Activated naive CD4-positive, alpha-beta T cell treated with anti-CD3 and anti-CD28 coated beads for 36 hours (primary cell): ENCODE measurements around the gene PTTG1IP. TPM values are rescaled to one million over a fixed set of nuclear protein-coding genes. Genes with fewer than 3 reads are reported as not detected.

ENCODE experiments used
- CTCF ChIA-PET: fragments of 350-600 bp; sonication (Branson Sonifier 250); formaldehyde crosslinking; loops from one replicate; lab custom pipeline; 2021; ENCODE audit warnings: antibody characterized with exemption; lab: Charles Lee
- DNase-seq: peaks from one replicate; pipeline ENCODE4 v3.0.0-alpha.2; 2020
- H3K27ac Mint-ChIP-seq: one replicate; pipeline ENCODE4 v1.8.0; 2021; ENCODE audit warnings: mild to moderate bottlenecking, mixed read lengths
- H3K27me3 Mint-ChIP-seq: one replicate; pipeline ENCODE4 v1.8.0; 2021; ENCODE audit warnings: low read depth, mixed read lengths
- H3K36me3 Mint-ChIP-seq: one replicate; pipeline ENCODE4 v1.8.0; 2021; ENCODE audit warnings: low read depth, mixed read lengths
- H3K4me1 Mint-ChIP-seq: one replicate; pipeline ENCODE4 v1.8.0; 2021; ENCODE audit warnings: low read depth, mixed read lengths
- H3K4me3 Mint-ChIP-seq: one replicate; pipeline ENCODE4 v1.8.0; 2021; ENCODE audit warnings: mild to moderate bottlenecking, moderate library complexity, mixed read lengths
- H3K9me3 Mint-ChIP-seq: one replicate; pipeline ENCODE4 v1.8.0; 2021; ENCODE audit warnings: mixed read lengths
- intact Hi-C: fragments of 100-400 bp; cut with micrococcal nuclease; formaldehyde crosslinking; loops from one replicate; pipeline ENCODE4 v1.15.1; 2023
- total RNA-seq, 2 experiments: library from RNA; stranded (reverse); gene quantifications; one replicate each; pipeline ENCODE4 v1.2.3, GENCODE V29; 2021

Gene PTTG1IP
- total RNA-seq, 2 experiments from 2014 or later, result 37.6 to 38.5 TPM

DNA sequence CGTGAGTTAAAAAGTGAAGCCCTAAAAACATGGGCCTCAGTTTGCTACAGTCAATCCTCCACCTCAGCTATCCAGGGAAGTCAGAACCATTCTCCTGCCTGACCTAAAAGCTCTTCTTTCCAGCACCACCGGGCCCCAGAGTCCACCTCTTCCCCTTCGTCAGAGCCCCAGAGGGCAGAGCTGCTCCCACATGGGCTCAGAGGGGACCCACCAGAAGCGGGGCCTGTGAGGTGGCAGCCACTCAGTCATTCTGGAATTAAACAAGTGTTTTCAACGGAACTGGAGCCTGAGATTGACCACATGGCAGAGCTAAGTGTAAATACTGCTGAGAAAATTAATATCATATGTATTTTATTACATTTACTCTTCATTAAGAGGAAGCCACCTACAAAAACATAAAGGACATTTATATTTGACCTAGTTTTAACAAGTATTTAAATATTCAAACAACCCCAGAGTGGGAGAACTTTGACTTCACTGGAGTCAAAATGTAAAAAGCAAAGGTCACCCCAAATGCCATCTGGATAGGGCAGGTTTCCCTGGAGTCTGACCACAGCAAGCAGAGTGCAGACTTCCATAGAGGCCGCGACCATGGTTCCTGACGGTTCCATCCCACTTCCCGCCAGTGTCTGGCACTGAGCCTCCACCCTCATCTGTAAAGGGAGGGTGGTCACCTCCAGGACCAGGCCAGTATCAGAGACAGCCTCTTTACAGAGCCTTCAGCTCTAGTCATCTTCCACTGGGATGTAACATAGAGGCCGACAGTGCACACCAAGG, 57.5 kb downstream of the PTTG1IP start:
- Mint-ChIP-seq H3K4me1 (peaks cover 19% of the 10 kb centered on the region), H3K4me3 (peak overlapping the region; percentile 69), H3K27ac (no peak overlapping the region), H3K36me3 (peaks cover 3% of the 10 kb centered on the region), H3K27me3 (no peaks in the 10 kb centered on the region), H3K9me3 (peaks cover 4% of the 10 kb centered on the region)
- DNase-seq, result no peak
- intact Hi-C loops, result loop anchor here (2.0 to 5.0 kb wide), 4 partner anchors 31 to 1506 kb away; partner anchors contain the start of genes C21orf58 and PCNT
- CTCF ChIA-PET, result interaction anchor here (0.7 kb wide), 1 partner anchor 14 kb away, joined by 3 read pairs; the partner anchor contains the start of gene UBE2G2

- no peak overlapping the region for H3K27ac Mint-ChIP-seq
- H3K36me3 Mint-ChIP-seq, result peaks cover 6% of the 10 kb centered on the region
- CTCF ChIA-PET, result interaction anchor here (1.7 kb wide), 1 partner anchor 14 kb away, joined by 4 read pairs; the partner anchor contains the start of gene UBE2G2
- H3K27me3 Mint-ChIP-seq, result no peaks in the 10 kb centered on the region
- no peak overlapping the region for H3K4me3 Mint-ChIP-seq
- intact Hi-C loops, result loop anchor here (5.0 kb wide), 2 partner anchors 262 to 1507 kb away; partner anchors contain the start of genes C21orf58 and PCNT
- peaks cover 3% of the 10 kb centered on the region for H3K9me3 Mint-ChIP-seq
- H3K4me1 Mint-ChIP-seq, result peaks cover 22% of the 10 kb centered on the region
- no peak for DNase-seq
These were observed 58.3 kb downstream of the PTTG1IP start for GRCh38 chr21:44815225-44815624.

GRCh38 chr21:44814498-44815023, 58.9 kb downstream of the PTTG1IP start:
- peaks cover 9% of the 10 kb centered on the region for H3K36me3 Mint-ChIP-seq

GRCh38 chr21:44813727-44814126, 59.8 kb downstream of the PTTG1IP start:
- Mint-ChIP-seq H3K27ac (no peak overlapping the region), H3K9me3 (no peaks in the 10 kb centered on the region), H3K4me3 (no peak overlapping the region), H3K27me3 (no peaks in the 10 kb centered on the region), H3K4me1 (peaks cover 27% of the 10 kb centered on the region), H3K36me3 (peaks cover 12% of the 10 kb centered on the region)
- DNase-seq, result no peak
- CTCF ChIA-PET, result interaction anchor here (1.7 kb wide), 1 partner anchor 13 kb away, joined by 4 read pairs; the partner anchor contains the start of gene UBE2G2
- intact Hi-C loops, result no loop called here

More at GRCh38 chr21:44814498-44815023, 58.9 kb downstream of the PTTG1IP start:
- Mint-ChIP-seq H3K27ac (no peak overlapping the region), H3K9me3 (no peaks in the 10 kb centered on the region), H3K4me1 (peaks cover 27% of the 10 kb centered on the region), H3K4me3 (no peak overlapping the region), H3K27me3 (no peaks in the 10 kb centered on the region)
- DNase-seq, result no peak
- intact Hi-C loops, result loop anchor here (5.0 kb wide), 2 partner anchors 263 to 1508 kb away; partner anchors contain the start of genes C21orf58 and PCNT
- CTCF ChIA-PET, result interaction anchor here (1.7 kb wide), 1 partner anchor 14 kb away, joined by 4 read pairs; the partner anchor contains the start of gene UBE2G2

GRCh38 chr21:44813149-44813548, 60.3 kb downstream of the PTTG1IP start:
- Mint-ChIP-seq H3K9me3 (no peaks in the 10 kb centered on the region), H3K27ac (no peak overlapping the region), H3K36me3 (peaks cover 12% of the 10 kb centered on the region), H3K27me3 (no peaks in the 10 kb centered on the region), H3K4me3 (no peak overlapping the region), H3K4me1 (peaks cover 27% of the 10 kb centered on the region)
- intact Hi-C loops, result no loop called here
- CTCF ChIA-PET, result interaction anchor here (0.5 kb wide), 1 partner anchor 104 kb away, joined by 3 read pairs; no protein-coding TSS in a partner anchor
- no peak for DNase-seq

DNA sequence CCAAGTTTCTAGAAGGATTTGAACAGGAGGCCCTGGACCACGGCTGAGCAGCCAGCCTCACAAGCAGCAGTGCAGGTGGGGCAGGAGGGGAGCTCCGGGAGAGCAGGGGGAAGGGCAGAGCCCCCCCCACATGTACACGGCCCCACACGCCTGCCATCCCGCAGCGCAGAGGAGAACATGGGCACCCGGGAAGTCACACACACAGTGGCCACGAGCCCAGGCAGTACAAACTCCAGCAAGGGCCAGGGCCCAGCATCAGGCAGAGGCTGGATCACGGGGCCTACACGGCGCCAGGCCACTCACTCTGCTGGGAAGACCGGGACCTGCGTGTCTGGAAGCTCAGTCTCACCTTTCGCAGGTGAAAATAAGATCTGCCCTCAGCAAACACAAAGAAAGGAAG, 60.9 kb downstream of the PTTG1IP start:
- no peaks in the 10 kb centered on the region for H3K27me3 Mint-ChIP-seq
- intact Hi-C loops, result no loop called here
- H3K4me3 Mint-ChIP-seq, result no peak overlapping the region
- peaks cover 27% of the 10 kb centered on the region for H3K4me1 Mint-ChIP-seq
- no peak overlapping the region for H3K27ac Mint-ChIP-seq
- peaks cover 12% of the 10 kb centered on the region for H3K36me3 Mint-ChIP-seq
- H3K9me3 Mint-ChIP-seq, result no peaks in the 10 kb centered on the region
- no peak for DNase-seq
- CTCF ChIA-PET, result interaction anchor here (0.5 kb wide), 1 partner anchor 104 kb away, joined by 3 read pairs; no protein-coding TSS in a partner anchor

- intact Hi-C loops, result no loop called here
- Mint-ChIP-seq H3K36me3 (peaks cover 18% of the 10 kb centered on the region), H3K27ac (no peak overlapping the region), H3K27me3 (no peaks in the 10 kb centered on the region), H3K4me3 (no peak overlapping the region), H3K9me3 (no peaks in the 10 kb centered on the region), H3K4me1 (peaks cover 19% of the 10 kb centered on the region)
- CTCF ChIA-PET, result no interaction called here
- DNase-seq, result no peak
These were observed 62.7 kb downstream of the PTTG1IP start for GRCh38 chr21:44810779-44811178.

DNA sequence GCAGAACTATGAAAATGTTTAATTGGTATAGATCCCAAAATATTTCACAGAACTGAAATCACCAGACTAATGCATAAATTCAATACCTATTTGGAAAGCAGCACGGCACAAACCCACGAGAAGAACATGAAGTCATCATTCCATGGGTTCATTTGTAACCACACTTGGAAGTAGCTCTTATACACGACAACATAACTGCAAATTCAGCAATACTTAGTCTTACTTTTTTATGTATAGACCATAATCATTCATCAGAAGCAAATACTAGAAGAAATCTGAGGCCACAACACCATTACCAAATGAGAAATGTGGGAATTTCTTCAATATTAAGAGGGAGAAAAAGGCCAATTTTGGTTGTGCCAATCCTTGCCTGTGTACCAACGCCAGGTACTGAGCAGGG, 67.6 kb downstream of the PTTG1IP start:
- H3K4me1 Mint-ChIP-seq, result peaks cover 31% of the 10 kb centered on the region
- no peak overlapping the region for H3K27ac Mint-ChIP-seq
- DNase-seq, result no peak
- peaks cover 40% of the 10 kb centered on the region for H3K36me3 Mint-ChIP-seq
- intact Hi-C loops, result no loop called here
- no peaks in the 10 kb centered on the region for H3K9me3 Mint-ChIP-seq
- CTCF ChIA-PET, result no interaction called here
- no peak overlapping the region for H3K4me3 Mint-ChIP-seq
- H3K27me3 Mint-ChIP-seq, result no peaks in the 10 kb centered on the region

GRCh38 chr21:44805226-44805625, 68.3 kb downstream of the PTTG1IP start:
- CTCF ChIA-PET, result no interaction called here
- Mint-ChIP-seq H3K27me3 (no peaks in the 10 kb centered on the region), H3K36me3 (peaks cover 39% of the 10 kb centered on the region)

GRCh38 chr21:44804762-44805161, 68.7 kb downstream of the PTTG1IP start:
- no peaks in the 10 kb centered on the region for H3K9me3 Mint-ChIP-seq
- H3K4me3 Mint-ChIP-seq, result no peak overlapping the region
- DNase-seq, result no peak
- peaks cover 36% of the 10 kb centered on the region for H3K4me1 Mint-ChIP-seq
- H3K27me3 Mint-ChIP-seq, result no peaks in the 10 kb centered on the region
- no peak overlapping the region for H3K27ac Mint-ChIP-seq
- CTCF ChIA-PET, result interaction anchor here (2.3 kb wide), 1 partner anchor 11 kb away, joined by 8 read pairs; no protein-coding TSS in a partner anchor
- H3K36me3 Mint-ChIP-seq, result peaks cover 41% of the 10 kb centered on the region
- intact Hi-C loops, result no loop called here

More at GRCh38 chr21:44805226-44805625, 68.3 kb downstream of the PTTG1IP start:
- intact Hi-C loops, result no loop called here
- peaks cover 36% of the 10 kb centered on the region for H3K4me1 Mint-ChIP-seq
- no peak for DNase-seq
- no peaks in the 10 kb centered on the region for H3K9me3 Mint-ChIP-seq
- no peak overlapping the region for H3K27ac Mint-ChIP-seq
- H3K4me3 Mint-ChIP-seq, result no peak overlapping the region

DNA sequence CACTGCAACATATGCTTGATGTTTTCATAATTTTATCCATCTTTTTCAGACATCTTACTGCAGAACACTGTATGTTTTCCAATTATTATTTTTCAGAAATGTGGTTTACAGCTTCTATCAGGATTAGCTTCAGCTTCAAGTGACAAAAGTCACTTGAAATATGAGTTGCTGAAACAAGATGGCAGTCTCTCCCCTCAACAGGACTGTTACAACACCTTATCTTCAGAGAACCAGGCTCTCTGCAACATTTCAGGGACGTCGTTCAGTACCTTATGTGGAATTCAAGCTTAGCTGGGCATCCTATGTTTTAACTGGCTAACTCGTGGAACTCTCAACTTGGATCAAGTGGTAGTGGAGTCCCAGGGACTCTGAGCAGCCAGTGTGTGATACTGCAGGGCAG, 69.8 kb downstream of the PTTG1IP start:
- intact Hi-C loops, result no loop called here
- no peaks in the 10 kb centered on the region for H3K9me3 Mint-ChIP-seq
- H3K4me3 Mint-ChIP-seq, result peak overlapping the region; percentile 83
- H3K27ac Mint-ChIP-seq, result no peak overlapping the region
- DNase-seq, result no peak
- no peaks in the 10 kb centered on the region for H3K27me3 Mint-ChIP-seq
- CTCF ChIA-PET, result interaction anchor here (1.2 to 2.3 kb wide), 3 partner anchors 10 to 129 kb away, joined by 3 to 8 read pairs (median 5); no protein-coding TSS in a partner anchor
- H3K4me1 Mint-ChIP-seq, result peaks cover 47% of the 10 kb centered on the region
- H3K36me3 Mint-ChIP-seq, result peaks cover 43% of the 10 kb centered on the region
